OCI-M2 (cell line): ENCODE results near the gene CFL1.

Experiments
- DNase-seq: peaks from one replicate; lab custom pipeline; 2025; ENCODE audit not compliant: unreplicated experiment; lab: John Stamatoyannopoulos, UW

CFL1 gene

DNA sequence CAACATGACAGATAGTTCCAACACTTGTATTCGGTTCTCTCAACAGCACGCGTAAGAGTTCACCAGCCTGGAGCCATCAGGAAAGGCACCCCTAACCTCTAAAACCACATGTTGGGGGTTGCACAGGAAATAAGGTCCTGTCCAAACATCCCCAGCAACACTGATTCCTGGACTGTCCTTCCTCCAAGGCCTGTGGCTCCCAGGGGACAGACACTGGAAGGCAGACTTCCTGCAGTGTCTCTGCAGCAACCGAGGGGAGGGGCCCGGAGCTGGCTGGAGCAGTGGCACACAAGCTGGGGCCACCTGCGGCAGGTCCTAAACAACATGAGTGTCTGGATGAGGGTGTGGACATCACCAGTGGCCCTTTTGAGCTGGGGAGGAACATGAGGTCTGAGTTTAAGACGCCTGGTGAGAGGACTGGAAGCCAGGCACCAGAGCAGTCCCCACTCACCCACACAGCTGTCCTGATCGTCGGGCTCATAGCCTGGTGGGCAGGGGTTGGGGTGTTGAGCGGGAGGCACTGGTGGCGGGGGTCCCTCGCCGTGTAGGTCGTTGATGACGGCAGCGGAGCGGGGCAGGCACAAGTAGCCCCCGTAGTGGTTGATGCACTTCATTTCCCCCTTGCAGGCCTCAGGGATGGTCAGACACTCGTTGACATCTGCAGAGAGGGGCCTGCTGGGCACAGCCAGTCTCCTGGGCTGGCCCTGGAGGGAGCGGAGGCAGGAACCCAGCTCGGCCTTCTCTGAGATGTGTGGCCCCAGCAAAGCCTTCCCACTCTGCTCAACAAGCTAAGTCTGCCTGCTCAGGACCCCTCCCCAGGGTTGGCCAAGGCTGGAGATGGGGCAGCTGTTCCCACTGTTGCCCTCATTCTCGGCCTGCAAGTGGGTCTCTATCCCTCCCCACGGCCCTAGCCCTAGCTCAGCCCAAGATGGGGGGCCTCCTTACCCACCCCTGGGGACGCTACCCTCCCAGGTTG, 13.0 kb upstream of the CFL1 start:
- no peak for DNase-seq

- DNase-seq = no peak
These were observed 12.3 kb upstream of the CFL1 start for GRCh38 chr11:65870307-65870658.

GRCh38 chr11:65869643-65870306, 11.8 kb upstream of the CFL1 start:
- DNase-seq = no peak

DNA sequence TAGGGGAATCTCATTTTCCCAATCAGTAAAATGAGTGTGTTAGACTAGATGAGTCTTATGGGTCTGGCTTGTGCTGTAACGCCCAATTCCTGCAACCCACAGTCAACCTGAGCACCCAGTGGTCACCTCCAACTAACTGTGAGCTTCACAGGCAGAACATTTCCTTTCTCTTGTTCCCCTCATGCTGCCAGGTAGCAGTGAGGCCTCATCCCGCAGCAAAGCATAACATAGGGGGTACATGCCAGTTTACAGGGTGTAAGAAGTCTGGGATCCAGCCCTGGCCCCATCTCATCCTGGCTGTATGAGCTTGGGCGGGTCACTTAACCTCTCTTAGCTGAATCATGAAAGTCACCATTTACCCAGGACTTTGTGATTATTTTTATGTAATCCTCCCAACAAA, 10.9 kb upstream of the CFL1 start:
- DNase-seq = no peak

- DNase-seq = no peak
These were observed 10.2 kb upstream of the CFL1 start for GRCh38 chr11:65868076-65868667.

DNA sequence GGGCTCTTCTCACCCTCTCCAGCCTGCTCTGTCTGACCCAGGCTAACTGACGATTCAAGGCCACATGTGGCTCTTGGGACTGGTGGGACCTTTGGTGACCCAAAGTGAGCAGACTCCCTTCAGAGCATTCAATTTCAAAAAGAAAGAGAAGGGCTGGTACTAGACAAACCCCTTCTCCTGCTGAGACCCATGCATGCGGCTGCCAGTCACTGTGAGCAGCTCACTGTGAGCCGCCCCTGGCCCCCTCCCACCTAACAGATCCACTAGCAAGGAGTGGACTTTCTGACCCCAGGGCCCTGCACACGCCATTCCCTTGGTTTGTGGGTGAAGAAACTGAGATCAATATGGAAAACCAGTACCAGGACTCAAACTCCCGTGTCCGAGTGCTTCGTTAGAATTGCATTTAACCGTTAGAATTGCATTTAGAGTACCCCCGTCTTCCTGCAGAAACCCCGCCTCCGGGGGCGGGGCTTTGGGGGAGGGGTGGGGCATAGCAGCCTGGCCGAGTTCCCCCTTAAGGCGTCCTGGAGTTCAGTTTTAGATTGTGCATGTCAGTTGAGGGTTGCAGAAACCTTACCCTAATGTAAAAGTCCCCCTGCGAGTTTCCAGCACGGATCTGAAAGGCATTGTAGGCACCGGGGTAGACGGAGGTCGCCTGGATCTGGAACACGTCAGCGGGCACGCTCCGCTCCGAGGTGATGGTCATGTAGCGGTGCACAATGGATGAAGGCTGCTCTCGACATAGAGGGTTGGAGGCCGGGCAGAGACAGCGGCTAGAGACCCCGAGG, 9.5 kb upstream of the CFL1 start:
- DNase-seq = no peak

- DNase-seq = no peak
These were observed 8.7 kb upstream of the CFL1 start for GRCh38 chr11:65866509-65867283.

GRCh38 chr11:65865550-65866172, 7.7 kb upstream of the CFL1 start:
- no peak for DNase-seq

DNA sequence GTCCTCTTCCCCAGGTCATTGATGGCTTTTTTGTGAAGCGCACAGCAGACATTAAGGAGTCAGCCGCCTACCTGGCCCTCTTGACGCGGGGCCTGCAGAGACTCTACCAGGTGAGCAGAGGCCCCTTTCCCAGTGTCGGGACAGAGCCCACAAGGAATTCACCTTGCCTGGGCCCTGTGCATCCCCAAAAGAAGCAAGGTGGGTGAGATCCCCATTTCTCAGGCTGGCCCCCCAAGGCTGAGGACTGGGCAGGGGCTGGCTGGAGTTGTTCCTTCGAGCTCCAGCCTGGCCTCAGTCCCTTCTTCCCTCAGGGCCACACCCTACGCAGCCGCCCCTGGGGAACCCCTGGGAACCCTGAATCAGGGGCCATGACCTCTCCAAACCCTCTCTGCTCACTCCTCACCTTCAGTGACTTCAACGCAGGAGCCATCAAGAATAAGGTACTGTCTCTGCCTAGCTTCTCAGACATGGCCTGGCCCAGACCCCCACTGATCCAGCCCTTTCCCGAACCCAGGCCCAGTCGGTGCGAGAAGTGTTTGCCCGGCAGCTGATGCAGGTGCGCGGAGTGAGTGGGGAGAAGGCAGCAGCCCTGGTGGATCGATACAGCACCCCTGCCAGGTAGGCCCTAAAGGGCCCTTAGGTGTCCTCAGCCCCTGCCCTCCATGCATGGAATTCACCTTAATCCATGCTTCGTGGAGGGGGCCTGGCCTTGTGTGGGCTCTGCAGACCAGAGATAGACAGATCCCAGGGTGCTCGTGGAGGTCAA, 6.9 kb upstream of the CFL1 start:
- no peak for DNase-seq

DNA sequence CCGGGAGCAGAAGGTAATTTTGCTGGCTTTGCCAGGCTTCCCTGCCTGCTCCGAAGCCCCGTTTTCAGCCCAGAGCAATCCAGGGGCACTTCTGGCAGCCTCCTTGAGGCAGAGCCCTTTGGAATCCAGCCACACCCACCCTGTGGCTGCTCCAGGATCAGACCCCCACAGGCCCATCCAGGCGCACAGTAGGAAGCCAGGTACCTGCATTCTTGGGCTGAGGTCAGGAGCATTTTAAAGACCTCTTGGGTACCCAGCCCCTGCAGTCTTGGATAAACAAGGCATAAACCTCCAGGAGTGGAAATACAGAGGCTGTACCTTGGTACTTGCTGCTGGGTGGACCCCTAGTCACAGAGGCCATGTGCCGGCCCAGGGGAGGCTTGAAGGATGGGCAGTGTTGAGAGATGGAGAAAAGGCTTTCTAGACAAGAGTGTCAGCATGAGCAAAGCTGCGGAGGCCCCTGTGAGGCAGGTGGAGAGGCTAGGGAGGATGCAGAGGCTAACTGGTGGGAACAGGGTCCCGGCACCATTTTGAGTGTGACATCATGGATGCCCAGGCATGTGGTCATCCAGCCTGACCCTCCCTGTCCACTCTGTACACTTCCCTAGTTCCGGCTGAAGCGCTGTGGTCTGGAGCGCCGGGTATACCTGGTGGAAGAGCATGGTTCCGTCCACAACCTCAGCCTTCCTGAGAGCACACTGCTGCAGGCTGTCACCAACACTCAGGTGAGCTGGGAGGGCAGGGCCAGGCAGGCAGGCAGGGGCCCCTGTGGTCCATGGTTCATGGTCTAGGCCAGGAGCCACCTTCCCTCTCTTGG, 6.1 kb upstream of the CFL1 start:
- DNase-seq = no peak

DNA sequence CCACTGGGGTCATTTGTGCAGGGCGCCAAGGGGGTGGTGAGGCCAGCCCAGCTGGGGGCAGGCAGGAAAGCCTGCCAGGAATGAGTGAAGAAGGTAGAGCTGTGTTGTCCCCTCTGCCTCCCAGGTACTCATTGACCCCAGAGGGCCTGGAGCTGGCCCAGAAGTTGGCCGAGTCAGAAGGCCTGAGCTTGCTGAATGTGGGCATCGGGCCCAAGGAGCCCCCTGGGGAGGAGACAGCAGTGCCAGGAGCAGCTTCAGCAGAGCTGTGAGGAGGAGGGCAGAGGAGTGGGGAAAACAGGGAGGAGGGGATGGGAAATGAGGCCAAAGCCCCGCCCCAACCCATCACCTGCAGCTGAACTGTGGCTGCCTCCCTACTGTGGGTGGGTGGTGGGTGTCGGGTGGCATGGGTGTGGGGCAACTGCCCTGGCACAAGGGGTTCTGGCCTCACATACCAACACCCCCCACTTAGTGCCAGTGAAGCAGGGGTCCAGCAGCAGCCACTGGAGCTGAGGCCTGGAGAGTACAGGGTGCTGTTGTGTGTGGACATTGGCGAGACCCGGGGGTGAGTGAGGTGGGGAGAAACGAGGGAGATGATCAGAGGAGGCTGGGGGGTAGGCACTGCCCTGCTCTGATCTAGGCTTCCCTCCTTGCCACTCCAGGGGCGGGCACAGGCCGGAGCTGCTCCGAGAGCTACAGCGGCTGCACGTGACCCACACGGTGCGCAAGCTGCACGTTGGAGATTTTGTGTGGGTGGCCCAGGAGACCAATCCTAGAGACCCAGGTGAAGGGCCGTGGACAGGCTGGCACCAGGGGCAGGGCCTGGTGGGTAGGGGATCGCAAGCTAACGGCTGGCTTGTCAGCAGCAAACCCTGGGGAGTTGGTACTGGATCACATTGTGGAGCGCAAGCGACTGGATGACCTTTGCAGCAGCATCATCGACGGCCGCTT, 5.2 kb upstream of the CFL1 start:
- DNase-seq = no peak

DNA sequence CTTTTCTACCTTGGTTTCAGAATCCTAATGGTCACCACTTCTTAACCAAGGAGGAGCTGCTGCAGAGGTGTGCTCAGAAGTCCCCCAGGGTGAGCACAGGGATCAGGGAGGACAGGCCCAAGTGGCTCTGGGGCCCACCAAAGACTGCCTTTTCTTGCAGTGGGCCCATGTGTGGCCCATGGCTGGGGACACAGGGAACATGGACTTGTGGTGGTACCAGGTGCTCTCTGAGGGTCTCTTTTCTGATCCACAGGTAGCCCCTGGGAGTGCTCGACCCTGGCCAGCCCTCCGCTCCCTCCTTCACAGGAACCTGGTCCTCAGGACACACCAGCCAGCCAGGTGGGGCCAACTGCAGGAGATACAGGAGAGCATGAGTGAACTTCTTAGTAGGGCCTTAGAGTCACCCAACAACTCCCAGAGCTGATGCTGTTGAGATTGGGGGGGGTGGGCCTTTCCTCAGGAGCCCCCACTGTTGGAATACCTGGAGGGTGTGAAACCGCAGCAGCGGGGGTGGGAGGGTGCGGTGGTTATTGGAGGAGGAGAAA, 4.3 kb upstream of the CFL1 start:
- no peak for DNase-seq

- DNase-seq = no peak
These were observed 3.7 kb upstream of the CFL1 start for GRCh38 chr11:65861533-65862183.

DNA sequence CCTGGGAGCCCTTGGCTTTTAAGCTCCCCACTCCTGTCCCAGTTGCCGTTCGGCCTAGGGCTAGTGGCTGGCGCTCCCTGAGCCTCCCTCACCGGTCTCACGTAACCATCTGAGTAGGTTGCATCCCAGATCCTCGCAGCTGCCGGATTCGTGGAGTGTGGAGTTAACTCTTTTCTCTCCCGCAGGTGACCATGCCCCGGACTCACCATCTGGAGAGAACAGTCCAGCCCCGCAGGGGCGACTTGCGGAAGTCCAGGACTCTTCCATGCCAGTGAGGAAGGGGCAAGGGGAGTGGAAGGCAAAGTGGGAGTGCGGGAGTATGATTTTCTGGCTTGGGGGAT, 3.2 kb upstream of the CFL1 start:
- DNase-seq = no peak

DNA sequence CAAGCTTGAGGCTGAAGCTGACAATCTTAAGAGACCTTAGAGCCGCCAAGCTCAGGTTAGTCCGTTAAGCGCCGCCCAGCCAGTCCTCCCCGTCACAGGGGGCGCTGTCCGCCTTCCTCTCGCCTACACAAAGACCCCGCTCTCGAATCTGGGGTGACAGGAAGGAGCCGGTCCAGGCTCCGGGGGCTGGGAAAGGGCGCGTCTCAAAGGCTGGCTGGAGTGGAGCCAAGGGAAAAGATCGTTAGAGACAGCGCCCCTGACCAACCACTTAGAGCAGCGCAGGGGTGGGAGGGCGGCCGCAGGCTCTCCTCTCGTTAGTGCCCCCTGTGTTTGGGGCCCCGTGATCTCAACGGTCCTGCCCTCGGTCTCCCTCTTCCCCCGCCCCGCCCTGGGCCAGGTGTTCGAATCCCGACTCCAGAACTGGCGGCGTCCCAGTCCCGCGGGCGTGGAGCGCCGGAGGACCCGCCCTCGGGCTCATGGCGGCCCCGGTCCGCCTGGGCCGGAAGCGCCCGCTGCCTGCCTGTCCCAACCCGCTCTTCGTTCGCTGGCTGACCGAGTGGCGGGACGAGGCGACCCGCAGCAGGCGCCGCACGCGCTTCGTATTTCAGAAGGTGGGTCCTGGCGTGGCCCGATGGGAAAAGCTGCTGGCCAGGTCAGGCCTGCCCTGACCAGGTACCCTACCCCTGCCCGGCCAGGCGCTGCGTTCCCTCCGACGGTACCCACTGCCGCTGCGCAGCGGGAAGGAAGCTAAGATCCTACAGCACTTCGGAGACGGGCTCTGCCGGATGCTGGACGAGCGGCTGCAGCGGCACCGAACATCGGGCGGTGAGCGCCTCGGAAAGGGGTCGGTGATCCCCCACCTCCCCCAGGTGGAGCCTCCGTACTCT, 2.5 kb upstream of the CFL1 start, which contains the start of gene MUS81:
MUS81 (plus strand) TSS at position 156 of the 887 bp plus-strand sequence; CDS start at position 477, 321 bp downstream.
- DNase-seq = peak; percentile 85
